Pancreas (tissue), 10 donors: ENCODE data around the gene ALPK3. TPM values are rescaled to one million over a fixed set of nuclear protein-coding genes. Genes with fewer than 3 reads are reported as not detected.

Experiments
- ATAC-seq, 4 donors: fragments of 200-7000 bp; cut with Tn5 transposase; one replicate each; pipeline versions ENCODE4 v1.8.0 to v1.9.1; 2020; ENCODE audit warnings: mild to moderate bottlenecking in 4 of 4, moderate library complexity in 4 of 4
- DNase-seq, 6 donors: peaks; one replicate each; pipeline ENCODE4 v3.0.0-alpha.2; 2020
- FAIRE-seq: peaks from 2 replicates; lab custom pipeline; 2012; peaks lifted over from hg19 to GRCh38; lab: Jason Lieb, UNC
- H3K27ac ChIP-seq, 4 donors: fragments of 200-600 bp; sonication (generic); 1 replicate in 3 of 4; 2 replicates in 1 of 4; pipeline versions ENCODE4 v1.5.0 to v1.8.0; 2020
- H3K27me3 ChIP-seq, 4 donors: fragments of 200-600 bp; one replicate each; pipeline ENCODE4 v1.8.0; 2021
- H3K36me3 ChIP-seq, 3 donors: fragments of 200-600 bp; sonication (generic) in 1 of 3; one replicate each; pipeline versions ENCODE4 v1.5.0 to v1.8.0; 2020 to 2021
- H3K4me1 ChIP-seq, 3 donors: fragments of 200-600 bp; one replicate each; pipeline ENCODE4 v1.8.0; 2021
- H3K4me3 ChIP-seq, 4 donors: fragments of 200-600 bp; sonication (generic) in 2 of 4; one replicate each; pipeline versions ENCODE4 v1.5.0 to v1.8.0; 2020 to 2021
- H3K9me3 ChIP-seq, 4 donors: fragments of 200-600 bp; one replicate each; pipeline ENCODE4 v1.8.0; 2021
- WGBS, 2 donors: extraction: QIAGEN DNeasy Blood & Tissue Kit; methylation state at CpG; one replicate each; pipeline ENCODE4 v1.1.7; 2013; 5-methylcytosine and 5-hydroxymethylcytosine counted together
- intact Hi-C, 3 donors: fragments of 100-400 bp; cut with DNase I; formaldehyde crosslinking; loops; one replicate each; pipeline versions ENCODE4 v1.11.1 to v1.14.2; 2022
- polyA plus RNA-seq, 2 donors: library from polyadenylated mRNA; stranded (reverse); fragments of 200-250 nt; gene quantifications; one replicate each; pipeline ENCODE4 v1.2.3, GENCODE V29; 2013
- total RNA-seq, 6 donors: library from RNA; stranded (reverse); fragmentation: NEBNext Ultra II Directional in 4 of 6; extraction: Animal tissue kit (Norgen Biotek cat#: 25700) in 4 of 6; gene quantifications; one replicate each; pipeline versions ENCODE4 v1.2.1 to v1.2.4, GENCODE V29; 2021 to 2023
- TF ChIP-seq, protein P1 (sequence below), 4 donors: fragments of 200-600 bp; sonication (generic) in 3 of 4; IDR thresholded peaks; one replicate each; pipeline versions ENCODE4 v1.5.0 to v1.8.0; 2021; ENCODE audit warnings: antibody characterized with exemption in 4 of 4
- donor health status: healthy with polysubstance abuse.
- donor health status: DM: no; HTN: no; CAD: no; lungs with moderate emphysema.
- donor health status: DM: no; HTN: no; CAD: no.
- donor health status: control.
- donor health status: control.
- donor health status: Bipolar disorder and iron deficiency.
- donor health status: DM: yes; HTN: yes; CAD: no.
- donor health status: DM: no; HTN: no; CAD: no.
- donor health status: DM: no; HTN: no; CAD: no.
- donor health status: DM: yes; HTN: yes; CAD: no.

ALPK3 gene
- total and polyA plus RNA-seq, 8 donors, result 3.2 to 23.7 (median 9.3) TPM

DNA sequence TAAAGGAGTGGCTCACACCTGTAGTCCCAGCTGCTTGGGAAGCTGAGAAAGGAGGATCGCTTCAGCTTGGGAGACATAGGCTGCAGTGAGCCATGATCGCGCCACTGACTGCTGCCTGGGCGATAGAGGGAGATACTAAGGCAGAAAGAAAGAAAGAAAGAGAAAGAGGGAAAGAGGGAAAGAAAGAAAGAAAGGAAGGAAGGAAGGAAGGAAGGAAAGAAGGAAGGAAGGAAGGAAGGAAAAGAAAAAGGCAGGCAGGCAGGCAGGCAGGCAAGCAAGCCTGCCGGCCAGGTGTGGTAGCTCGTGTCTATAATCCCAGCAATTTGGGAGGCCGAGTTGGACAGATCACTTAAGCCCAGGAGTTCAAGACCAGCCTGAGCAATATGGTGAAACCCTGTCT lies 82.6 kb downstream of the ALPK3 start:
- WGBS, 2 donors, result 82 to 88% methylated on average over 7 of the region's 7 CpGs
- intact Hi-C loops, result no loop called here
- ATAC-seq, result no peak
- H3K36me3 ChIP-seq, result no peaks in the 10 kb centered on the region
- no peaks in the 10 kb centered on the region for H3K4me1 ChIP-seq
- no peak overlapping the region for H3K27ac ChIP-seq
- FAIRE-seq, result no peak
- no peaks in the 10 kb centered on the region for H3K27me3 ChIP-seq
- H3K9me3 ChIP-seq, result no peaks in the 10 kb centered on the region
- no peak for DNase-seq
- H3K4me3 ChIP-seq, result no peak overlapping the region
- TF ChIP-seq, protein P1, sequence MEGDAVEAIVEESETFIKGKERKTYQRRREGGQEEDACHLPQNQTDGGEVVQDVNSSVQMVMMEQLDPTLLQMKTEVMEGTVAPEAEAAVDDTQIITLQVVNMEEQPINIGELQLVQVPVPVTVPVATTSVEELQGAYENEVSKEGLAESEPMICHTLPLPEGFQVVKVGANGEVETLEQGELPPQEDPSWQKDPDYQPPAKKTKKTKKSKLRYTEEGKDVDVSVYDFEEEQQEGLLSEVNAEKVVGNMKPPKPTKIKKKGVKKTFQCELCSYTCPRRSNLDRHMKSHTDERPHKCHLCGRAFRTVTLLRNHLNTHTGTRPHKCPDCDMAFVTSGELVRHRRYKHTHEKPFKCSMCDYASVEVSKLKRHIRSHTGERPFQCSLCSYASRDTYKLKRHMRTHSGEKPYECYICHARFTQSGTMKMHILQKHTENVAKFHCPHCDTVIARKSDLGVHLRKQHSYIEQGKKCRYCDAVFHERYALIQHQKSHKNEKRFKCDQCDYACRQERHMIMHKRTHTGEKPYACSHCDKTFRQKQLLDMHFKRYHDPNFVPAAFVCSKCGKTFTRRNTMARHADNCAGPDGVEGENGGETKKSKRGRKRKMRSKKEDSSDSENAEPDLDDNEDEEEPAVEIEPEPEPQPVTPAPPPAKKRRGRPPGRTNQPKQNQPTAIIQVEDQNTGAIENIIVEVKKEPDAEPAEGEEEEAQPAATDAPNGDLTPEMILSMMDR (IDR thresholded peaks at IDR 0.05), result no peak

DNA sequence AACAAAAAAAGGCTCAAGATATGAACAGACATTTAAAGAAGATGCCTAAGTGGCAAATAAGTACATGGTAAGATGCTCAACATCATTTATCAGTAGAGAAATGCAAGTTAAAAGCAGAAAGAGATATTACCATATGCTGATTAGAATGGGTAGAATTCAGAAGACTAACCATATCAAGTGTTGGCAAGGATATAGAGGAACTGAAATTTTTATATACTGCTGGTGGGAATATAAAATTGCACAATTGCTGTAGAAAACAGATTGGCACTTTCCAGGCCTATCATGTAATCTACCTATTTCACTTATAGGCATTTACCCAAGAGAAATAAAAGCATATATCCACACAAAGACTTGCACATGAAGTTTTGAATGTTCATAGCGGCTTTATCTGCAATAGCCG lies 84.4 kb downstream of the ALPK3 start:
- no peak for ATAC-seq
- intact Hi-C loops, result no loop called here
- Histone ChIP-seq H3K27me3 (no peaks in the 10 kb centered on the region), H3K36me3 (no peaks in the 10 kb centered on the region), H3K4me1 (no peaks in the 10 kb centered on the region), H3K9me3 (no peaks in the 10 kb centered on the region), H3K4me3 (no peak overlapping the region), H3K27ac (no peak overlapping the region)
- FAIRE-seq, result no peak
- TF ChIP-seq, protein P1 (IDR thresholded peaks at IDR 0.05), result no peak
- WGBS, 2 donors, result 95 to 98% methylated on average over 2 of the region's 2 CpGs
- DNase-seq, result no peak

DNA sequence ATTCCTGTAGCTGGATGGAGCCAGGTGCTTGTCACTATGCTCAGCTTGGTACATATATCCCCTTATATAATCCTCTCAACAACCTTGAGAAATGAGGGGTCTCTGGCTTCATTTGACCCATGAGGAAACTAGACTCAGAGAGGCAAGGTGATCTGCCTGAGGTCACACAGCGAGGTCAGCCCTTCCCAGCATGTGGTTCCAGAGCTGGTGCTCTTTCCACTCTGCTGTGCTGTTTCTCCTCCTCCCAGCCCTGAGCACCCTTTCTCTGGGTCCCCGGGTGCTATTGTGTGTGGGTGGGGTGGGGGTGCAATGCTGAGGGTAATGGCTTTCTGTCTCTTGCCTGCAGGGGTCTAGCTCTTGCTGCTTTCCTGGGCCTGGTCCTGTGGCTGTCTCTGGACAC lies 86.6 kb downstream of the ALPK3 start:
- Histone ChIP-seq H3K4me1 (no peaks in the 10 kb centered on the region), H3K36me3 (no peaks in the 10 kb centered on the region), H3K27me3 (no peaks in the 10 kb centered on the region), H3K4me3 (no peak overlapping the region), H3K9me3 (no peaks in the 10 kb centered on the region), H3K27ac (no peak overlapping the region)
- no peak for ATAC-seq
- WGBS, 2 donors, result 88 to 95% methylated on average over 2 of the region's 2 CpGs
- no peak for DNase-seq
- TF ChIP-seq, protein P1 (IDR thresholded peaks at IDR 0.05), result no peak
- intact Hi-C loops, result no loop called here
- no peak for FAIRE-seq

DNA sequence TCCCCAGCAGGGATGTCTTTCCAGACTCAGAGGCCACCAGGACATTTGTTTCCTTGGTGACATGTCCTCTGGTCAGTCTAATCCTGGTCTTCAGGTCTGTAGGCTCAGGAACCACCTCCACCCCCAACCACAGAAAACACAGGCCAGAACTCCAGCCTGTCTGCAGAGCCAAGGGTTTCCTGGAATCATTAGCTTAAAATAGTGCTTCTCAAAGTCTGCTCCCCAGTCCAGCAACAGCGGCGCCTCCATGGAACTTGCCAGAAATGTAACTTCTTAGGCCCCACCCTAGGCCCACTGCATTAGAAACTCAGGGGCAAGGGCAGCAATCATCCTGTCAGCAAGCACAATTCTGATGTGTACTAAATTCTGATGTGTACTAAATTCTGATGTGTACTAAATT lies 87.3 kb downstream of the ALPK3 start:
- TF ChIP-seq, protein P1 (IDR thresholded peaks at IDR 0.05), result no peak
- DNase-seq, result no peak
- Histone ChIP-seq H3K36me3 (no peaks in the 10 kb centered on the region), H3K9me3 (no peaks in the 10 kb centered on the region), H3K4me1 (no peaks in the 10 kb centered on the region), H3K27me3 (no peaks in the 10 kb centered on the region), H3K27ac (no peak overlapping the region), H3K4me3 (no peak overlapping the region)
- ATAC-seq, result no peak
- WGBS, 2 donors, result 68 to 77% methylated on average over 2 of the region's 2 CpGs
- intact Hi-C loops, result no loop called here
- FAIRE-seq, result no peak

DNA sequence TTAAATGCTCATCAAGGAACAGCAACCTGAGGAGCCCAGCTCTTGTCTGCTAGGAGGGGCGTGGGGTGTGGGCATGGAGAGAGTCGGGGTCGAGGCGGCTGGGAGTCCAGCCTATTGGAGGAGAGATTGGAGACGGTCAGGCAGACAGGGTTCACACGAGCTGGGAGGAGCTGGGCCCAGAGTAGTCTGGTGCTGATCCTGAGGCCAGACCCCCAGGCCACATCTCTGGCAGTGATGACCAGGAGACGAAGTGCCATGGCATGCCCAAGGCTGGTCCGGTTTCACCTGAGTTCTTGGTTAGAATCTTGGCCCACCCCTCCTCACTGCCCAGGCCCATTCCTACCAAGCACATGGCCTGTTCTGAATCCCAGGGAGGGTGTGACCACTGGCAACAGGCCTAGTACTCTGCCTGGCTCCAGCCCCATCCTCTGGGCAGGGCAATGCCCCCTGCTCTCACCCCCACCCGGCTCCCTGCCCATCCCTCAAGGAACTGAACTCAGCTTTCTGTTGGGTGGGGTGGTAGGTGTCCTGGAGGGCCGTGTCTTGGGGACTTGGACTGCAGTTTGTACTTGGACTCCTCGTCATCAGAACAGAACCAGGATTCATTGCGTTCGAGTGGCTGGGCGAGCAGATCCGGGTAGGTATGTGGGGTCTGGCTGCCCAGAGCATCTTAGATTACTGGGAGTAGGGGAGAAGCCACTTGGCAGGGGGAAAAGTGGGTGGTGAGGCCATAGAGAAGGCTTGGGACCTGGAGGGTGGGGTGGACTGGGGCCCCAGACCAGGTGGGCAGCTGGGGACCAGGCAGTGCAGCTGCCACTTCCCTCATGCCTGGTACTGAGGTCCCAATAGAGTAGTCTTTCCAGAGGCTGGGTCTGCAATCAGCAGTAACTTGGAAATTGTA lies 88.1 kb downstream of the ALPK3 start:
- no peak for FAIRE-seq
- H3K4me3 ChIP-seq, result no peak overlapping the region

More for the DNA sequence above, 88.1 kb downstream of the ALPK3 start:
- intact Hi-C loops, result no loop called here
- Histone ChIP-seq H3K4me1 (no peaks in the 10 kb centered on the region), H3K36me3 (no peaks in the 10 kb centered on the region), H3K27ac (no peak overlapping the region), H3K9me3 (no peaks in the 10 kb centered on the region), H3K27me3 (no peaks in the 10 kb centered on the region)
- TF ChIP-seq, protein P1 (IDR thresholded peaks at IDR 0.05), result no peak
- DNase-seq (peak in 1 of 6 donors; percentile 40), ATAC-seq (no peak)
- 86 to 92% methylated on average over 15 of the region's 15 CpGs for WGBS, 2 donors
